TTC549 (cell line): ENCODE results near the gene TMEM213.
"Not testable (repeated sequence)": the region's sequence is repeated elsewhere in the genome, so short reads cannot be mapped to it uniquely, and the experiment has no call there.

ENCODE experiments used
- FAIRE-seq: peaks from 2 replicates; lab custom pipeline; 2012; peaks lifted over from hg19 to GRCh38; lab: Jason Lieb, UNC

TMEM213 gene

DNA sequence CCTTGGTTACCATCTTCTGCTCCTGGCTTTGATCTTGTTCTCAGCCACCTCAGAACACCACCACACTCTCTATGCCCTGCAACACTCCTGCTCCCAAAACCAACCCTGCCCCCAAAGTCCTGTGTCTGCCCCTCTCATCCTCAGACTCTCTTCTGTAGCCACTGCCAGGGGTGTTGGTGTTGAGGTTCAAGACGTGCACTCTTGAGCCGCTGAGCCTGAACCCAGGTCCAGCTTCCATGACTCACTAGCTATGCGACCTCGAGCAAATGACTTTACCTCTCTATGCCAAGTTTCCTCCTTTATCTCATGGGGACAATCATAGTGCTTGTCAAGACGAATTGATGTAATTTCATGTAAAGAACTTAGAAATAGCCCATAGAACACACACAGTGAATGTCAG is 1.0 kb downstream of the TMEM213 start:
- FAIRE-seq, result no peak

DNA sequence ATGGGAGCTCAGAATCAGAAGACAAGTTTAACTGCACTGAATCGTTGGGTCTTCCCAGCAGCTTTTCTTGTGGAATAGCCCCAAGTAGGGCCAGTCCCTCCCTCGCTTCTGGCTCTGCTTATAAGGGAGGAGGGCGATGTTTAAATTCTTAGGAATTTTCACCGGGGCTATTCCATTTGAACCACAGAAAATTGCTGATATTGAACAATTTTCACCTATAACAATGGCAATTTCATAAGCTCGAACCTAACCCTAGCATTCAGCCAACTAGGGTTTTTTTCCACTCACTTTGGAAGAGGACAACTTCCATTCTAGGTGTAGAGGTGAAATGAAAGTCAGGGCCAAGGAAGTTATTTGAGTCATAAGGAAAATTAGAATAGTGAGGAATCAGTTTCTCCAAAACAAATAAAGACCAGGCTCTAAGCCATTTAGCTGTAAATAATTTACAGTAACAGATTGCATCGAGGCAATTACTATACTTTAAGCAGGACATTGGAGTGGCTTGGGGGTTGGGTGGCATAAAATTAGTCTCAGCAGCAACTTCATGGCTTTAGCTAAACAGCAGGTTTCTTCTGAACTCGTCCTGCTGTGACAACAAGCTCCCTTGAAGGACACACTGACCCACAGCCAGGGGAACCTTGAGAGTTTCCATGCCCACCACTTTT is 1.7 kb downstream of the TMEM213 start:
- no peak for FAIRE-seq

DNA sequence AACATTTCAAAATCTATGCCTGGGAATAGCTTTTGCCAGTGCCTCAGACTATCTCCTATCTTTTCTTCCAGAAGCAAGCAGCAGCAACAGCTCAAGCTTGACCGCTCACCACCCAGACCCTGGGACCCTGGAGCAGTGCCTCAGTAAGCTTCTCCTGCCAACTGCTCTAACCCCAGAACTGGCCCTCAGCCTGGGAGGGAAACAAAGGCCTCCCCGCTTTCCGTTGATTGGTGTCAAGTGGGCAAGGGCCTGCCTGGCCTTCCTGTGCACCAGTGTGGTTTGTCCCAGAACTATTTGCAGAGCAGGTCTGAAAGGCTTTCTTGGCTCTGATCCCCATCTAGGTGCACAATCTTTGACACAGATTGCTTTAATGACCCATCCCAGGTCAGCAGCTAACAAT is 3.5 kb downstream of the TMEM213 start:
- FAIRE-seq, result no peak

DNA sequence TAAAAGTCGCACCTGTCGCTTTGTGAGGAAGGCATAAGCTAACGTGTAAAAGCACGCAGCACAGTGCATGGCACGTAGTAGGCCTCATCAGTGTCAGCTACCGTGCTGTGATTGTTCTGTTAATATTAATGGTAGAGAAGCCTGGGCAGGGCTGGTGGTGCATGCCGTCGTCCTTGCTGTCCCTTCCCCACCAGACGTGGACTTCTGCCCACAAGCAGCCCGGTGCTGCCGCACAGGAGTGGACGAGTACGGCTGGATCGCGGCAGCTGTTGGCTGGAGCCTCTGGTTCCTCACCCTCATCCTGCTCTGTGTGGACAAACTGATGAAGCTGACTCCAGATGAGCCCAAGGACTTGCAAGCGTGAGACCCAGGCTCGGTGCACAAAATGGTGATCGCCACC is 4.9 kb downstream of the TMEM213 start:
- no peak for FAIRE-seq

DNA sequence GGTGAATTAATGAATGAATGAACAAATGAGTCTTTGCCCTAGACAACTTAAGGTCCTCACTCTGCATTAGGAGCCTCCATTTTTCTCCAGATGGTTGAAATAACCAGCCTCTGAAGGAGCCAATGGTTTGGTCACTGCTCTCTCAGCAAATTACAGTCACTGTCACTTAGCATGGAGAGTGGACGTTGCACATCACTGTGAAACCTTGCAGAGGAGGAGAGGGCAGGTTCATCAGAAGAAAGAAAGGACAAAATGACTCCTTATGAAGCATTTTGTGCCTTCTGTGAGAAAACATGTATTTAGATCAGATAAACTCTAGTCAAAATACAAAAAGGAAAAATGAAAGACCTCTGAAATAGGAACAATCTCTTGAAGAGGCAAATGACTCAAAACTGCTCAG is 6.8 kb downstream of the TMEM213 start:
- FAIRE-seq, result no peak

DNA sequence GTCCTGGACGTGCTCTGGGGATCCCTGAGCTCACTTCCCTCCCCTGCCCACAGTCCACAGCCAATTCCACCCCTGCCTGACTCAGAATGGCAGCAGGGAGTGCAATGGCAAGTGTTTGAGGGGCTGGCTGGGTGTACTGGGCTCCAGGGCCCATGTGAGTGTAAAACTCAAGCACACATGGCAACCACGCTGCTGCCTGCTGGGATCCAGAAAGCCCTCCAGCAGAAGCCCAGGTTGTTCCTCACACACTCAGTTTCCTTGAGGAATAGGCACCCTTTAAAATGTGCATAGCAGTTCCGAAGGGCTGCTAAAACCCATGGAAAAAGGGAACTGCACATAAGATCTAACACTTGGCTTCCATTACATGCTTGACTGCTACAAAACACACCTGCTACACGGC is 11.6 kb downstream of the TMEM213 start:
- no peak for FAIRE-seq

DNA sequence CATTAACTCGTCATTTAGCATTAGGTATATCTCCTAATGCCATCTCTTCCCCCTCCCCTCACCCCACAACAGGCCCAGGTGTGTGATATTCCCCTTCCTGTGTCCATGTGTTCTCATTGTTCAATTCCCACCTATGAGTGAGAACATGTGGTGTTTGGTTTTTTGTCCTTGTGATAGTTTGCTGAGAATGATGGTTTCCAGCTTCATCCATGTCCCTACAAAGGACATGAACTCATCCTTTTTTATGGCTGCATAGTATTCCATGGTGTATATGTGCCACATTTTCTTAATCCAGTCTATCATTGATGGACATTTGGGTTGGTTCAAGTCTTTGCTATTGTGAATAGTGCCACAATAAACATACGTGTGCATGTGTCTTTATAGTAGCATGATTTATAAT is 13.5 kb downstream of the TMEM213 start:
- FAIRE-seq, result not testable (repeated sequence)

DNA sequence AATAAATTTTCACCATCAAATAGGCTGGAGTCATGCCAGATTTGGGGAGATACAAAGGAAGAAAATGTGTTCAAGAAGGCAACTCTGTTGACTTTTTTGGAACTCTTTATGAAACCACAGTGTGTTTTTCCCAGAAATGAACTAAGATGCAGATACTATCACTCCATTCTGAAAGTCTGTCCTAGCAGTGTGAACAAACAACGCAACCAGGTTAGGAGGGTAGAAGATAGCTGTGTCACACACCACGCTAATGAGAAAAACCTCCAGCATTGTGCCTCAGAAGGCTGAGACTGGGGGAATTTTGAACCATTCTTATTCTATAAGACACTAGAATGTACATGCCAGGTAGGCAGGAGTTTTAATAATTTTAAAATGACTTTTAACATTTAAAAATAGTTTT is 16.2 kb downstream of the TMEM213 start:
- no peak for FAIRE-seq

DNA sequence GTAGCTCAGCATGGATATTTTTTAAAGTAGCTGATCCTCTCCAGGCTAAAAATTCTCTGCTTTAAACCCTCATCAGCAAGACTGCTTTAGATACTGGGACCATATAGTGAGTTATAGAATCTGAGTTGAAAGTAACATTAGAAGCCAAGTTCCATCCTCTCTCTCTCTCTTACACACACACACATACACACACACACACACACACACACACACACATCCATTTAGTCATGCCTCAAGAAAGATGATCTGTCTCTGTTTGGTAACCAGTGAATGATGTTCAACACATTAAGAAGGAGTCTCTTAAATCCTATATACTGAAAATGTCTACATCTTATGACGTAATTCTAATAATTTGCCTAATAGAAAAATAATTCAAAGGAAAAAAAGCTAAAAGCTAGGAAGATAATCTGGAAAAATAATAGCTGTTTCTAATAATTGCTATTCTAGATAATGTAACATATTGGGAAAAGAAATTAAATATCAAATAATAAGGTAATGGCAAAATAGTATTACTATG is 17.1 kb downstream of the TMEM213 start:
- FAIRE-seq, result no peak

DNA sequence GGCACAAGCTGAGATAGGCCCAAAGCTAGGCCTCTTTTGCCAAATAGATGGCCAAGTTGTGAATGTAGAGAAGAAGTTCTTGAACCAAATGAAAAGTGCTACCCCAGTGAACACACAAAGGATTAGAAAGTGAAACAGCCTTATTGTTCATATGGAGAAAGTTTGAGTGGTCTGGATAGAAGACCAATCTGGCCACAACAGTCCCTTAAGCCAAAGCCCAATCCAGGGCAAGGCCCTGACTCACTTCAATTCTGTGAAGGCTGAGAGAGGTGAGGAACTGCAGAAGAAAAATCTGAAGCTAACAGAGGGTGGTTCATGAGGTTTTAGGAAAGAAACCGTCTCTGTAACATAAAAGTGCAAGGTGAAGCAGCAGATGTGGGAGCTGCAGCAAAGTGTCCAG is 18.9 kb downstream of the TMEM213 start:
- FAIRE-seq, result no peak

DNA sequence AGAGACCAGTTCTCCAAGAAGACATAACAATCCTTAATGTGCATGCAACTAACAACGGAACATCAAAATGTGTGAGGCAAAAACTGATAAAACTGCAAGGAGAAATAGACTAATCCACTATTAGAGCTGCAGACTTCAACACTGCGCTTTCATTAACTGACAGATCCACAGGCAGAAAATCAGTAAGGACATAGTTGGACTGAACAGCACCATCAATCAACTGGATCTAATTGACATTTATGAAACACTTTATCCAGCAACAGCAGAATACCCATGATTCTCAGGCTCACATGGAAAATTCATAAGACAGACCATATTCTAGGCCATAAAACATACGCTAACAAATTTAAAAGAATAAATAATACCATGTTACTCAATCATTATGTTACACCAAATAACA is 21.8 kb downstream of the TMEM213 start:
- no peak for FAIRE-seq

DNA sequence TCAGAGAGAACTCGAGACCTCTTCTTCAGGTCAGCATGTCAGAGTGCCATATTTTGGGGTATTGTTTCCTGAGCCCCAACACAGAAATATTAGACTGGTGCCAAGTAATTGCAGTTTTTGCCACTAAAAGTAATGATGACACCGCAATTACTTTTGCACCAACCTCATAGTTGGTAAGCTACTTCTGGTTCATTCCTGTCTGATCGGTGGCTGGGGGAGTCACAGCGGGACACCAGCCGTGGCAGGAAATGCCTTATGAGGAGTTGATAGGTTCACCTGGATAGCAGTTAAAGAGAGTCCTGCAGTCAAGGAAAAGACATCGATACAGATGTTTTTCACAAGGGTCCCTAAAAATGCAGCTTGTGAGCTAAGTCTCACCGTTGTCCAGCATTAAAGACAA is 24.1 kb downstream of the TMEM213 start:
- FAIRE-seq, result no peak

DNA sequence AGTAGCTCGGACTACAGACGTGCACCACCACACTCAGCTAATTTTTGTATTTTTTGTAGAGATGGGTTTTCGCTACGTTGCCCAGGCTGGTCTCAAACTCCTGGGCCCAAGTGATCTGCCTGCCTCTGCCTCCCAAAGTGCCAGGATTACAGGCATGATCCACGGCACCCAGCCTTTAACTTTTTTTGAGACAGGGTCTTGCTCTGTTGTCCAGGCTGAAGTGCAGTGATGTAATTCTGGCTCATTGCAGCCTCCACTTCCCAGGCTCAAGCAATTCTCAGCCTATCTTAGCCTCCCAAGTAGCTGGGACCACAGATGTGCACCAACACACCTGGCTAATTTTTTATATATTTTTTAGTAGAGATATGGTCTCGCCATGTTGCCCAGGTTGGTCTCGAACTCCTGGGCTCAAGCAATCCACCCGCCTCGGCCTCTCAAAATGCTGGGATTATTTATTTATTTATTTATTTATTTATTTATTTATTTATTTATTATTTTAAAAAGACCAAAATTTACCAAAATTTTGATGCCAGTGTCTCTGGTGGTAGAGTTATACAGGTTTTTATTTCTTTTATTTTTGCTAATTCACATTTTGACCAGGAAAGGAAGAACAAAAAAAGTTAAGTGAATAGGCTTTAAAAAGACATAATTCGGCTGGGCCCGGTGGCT is 25.2 kb downstream of the TMEM213 start:
- FAIRE-seq, result no peak

DNA sequence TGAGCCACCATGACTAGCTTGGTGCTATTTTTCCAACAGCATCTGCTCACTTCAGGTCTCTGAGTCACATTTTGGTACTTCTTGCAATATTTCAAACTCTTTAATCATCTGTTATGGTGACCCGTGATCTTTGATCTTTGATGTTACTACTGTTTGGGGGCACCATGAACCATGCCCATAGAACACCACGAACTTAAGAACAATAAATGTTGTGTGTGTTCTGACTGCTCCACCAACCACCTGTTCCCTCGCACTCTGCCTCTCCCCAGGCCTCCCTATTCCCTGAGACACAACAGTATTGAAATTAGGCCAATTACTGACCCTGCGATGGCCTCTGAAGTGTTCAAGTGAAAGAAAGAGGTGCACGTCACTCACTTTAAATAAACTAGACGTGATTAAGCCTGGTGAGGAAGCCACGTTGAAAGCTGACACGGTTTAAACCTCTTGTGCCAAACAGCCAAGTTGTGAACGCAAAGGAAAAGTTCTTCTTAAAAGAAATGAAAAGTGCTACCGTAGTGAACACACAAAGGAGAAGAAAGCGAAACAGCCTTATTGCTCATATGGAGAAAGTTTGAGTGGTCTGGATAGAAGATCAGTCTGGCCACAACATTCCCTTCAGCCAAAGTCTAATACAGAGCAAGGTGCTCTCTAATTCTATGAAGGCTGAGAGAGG is 27.4 kb downstream of the TMEM213 start:
- FAIRE-seq, result no peak

DNA sequence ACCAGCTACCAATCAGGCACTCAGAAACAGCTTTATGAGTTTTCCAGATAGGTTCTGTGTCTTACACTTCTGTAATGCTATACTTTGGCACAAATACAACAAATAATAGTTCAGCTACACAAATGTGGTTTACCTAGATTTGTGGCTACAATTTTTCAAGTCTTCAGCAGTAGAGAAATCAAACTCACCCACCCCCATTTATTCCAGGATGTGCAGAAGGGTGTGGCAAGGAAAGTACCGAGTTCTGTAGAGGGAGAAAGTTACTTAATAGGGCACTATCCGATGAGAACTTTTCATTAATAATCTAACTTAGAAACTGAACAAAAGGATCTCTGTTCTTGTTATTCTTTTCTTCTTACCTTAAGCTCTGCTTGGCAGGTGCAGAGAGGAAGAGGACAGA is 30.5 kb downstream of the TMEM213 start:
- no peak for FAIRE-seq

DNA sequence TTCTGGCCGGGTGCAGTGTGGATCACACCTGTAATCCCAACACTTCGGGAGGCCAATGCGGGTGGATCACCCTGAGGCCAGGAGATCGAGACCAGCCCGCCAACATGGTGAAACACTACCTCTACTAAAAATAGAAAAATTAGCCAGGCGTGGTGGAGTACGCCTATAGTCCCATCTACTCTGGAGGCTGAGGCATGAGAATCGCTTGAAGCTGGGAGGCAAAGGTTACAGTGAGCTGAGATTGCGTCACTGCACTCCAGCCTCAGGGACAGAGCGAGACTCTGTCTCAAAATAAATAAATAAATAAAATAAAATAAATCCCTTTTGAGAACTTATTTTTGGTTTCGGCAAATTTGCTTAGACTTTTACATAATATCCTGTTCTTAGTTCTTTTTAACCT is 31.5 kb downstream of the TMEM213 start:
- FAIRE-seq, result no peak

DNA sequence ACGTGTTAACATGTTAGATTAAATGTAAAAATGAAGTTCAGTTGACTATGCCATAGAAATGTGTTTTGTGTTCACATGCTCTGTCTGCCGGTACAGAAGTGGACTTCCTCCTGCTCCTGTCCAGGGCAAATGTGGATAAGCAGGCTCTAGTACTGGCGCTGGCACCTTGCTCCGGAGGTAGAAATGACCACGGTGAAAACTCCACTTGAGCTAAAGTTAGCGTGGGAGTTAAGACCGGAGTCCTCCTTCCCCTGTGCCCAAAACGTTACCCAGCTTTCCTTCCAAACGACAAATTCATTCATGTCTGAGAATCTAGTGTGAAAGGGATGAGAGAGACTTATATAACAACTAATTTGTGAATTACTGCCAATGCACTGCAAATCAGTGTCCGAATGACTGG is 35.2 kb downstream of the TMEM213 start:
- no peak for FAIRE-seq

DNA sequence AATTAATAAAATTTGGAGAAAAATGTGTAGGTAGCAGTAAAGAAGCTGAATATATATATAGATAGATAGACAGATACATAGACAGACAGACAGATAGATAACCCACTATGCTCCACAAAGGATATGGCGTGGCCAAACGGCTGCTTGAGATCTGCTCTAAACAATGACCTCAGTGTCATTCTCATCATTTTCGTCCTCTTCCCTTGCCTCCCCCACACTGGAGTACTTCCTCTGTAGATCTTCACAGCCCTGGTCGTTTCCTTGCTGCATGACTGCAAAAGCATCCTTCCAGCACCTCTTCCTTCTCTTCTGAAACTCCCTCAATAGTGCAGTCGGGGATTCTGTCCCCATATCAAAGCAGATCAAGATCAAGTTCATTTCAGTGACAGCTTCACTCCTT is 35.8 kb downstream of the TMEM213 start:
- FAIRE-seq, result no peak

DNA sequence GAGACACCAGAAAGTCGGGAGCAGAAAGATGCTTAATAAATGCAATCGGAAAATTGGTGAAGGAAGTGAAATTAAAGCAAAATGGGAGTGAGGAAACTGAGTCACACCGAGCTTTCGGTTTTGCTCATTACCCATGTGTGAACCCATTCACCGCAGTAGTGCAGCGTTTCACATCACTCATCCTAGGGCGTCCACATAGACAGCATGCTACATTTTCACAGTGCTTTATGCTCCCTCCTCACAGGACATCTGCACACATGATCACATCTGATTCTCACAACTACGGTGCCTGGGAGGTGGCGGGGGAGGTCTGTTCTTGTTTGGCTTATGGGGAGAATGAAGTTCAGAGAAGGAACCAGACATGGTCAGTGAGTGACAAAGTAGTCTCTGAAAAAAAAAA is 36.8 kb downstream of the TMEM213 start:
- FAIRE-seq, result no peak

DNA sequence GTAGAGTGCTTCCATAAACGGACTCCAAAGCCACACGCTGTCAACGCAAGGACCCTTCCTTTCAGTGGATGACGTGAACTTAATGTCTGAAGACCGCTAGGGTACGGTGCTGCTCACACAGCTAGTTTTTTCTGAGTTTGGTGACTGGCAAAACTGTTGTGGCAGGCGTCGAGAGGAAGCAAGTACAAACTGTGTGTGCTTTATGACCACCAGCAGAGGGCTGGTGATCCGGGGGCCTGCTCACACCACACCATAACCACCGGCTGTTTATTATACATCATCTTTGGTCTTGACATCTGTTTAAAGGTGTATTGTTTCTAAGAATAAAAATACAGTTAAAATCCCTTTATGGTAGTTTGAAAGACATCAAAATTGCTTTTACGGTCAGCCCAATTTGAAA is 37.3 kb downstream of the TMEM213 start:
- no peak for FAIRE-seq

DNA sequence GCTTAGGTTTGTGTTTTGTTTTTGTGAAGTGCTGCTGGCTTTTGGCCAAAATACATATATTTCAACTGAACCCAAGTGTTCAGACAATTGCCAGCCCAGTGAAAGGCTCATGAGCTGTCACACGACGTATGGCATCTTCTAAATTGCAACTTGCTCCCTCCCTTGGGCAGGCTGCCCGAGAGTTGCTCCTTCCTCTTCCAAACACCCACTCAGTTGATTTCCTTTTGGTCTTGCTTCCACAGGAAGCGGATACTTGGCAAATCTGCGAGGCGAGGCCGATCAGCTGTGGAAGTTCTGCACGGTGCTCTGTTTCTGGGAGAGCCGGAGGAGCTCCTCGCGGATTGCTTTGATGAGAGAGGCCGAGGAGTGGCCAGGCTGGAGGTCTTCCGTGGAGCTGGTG is 39.8 kb downstream of the TMEM213 start:
- FAIRE-seq, result no peak

DNA sequence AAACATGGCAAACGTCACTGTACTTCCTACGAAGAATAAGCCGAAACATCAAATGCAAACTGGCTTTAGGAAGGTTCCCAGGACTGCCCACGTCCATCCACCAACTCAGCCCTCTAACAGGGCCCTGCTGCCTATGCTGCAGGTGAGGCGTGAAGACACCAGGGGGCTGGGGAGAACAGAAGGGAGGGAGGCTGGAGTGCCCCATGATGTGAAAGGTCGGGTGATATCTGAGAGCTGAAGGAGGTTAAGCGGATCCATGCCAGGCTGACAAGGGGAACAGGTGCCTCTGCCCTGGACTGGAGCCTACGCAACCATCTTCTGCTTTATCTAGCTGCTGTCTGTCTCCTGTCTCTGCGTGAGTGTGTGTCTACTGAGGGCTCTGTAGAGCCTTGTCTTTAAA is 40.4 kb downstream of the TMEM213 start:
- no peak for FAIRE-seq

DNA sequence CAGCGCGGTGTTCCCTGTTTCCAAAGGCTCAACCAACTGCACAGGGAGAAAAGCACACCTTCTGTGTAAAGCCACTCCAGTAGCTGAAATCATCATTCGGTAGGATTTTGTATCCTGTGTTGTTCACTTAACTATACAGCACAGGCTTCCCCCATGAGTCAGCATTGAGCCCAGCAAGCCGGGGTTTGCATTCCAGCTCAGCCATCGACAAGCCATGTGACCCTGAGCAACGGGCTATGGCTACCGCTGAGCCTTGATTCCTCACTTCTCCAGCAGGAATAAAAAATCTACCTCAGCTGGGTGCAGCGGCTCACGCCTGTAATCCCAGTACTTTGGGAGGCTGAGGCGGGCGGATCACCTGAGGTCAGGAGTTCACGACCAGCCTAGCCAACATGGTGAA is 44.3 kb downstream of the TMEM213 start:
- FAIRE-seq, result no peak
